ENCODE data around the gene PDE7B. TPM values are rescaled to one million over a fixed set of nuclear protein-coding genes. Genes with fewer than 3 reads are reported as not detected.

The PDE7B gene
- total RNA-seq, 4 donors from 2014 or later, result 2.9 to 23.6 (median 5.2) TPM

DNA sequence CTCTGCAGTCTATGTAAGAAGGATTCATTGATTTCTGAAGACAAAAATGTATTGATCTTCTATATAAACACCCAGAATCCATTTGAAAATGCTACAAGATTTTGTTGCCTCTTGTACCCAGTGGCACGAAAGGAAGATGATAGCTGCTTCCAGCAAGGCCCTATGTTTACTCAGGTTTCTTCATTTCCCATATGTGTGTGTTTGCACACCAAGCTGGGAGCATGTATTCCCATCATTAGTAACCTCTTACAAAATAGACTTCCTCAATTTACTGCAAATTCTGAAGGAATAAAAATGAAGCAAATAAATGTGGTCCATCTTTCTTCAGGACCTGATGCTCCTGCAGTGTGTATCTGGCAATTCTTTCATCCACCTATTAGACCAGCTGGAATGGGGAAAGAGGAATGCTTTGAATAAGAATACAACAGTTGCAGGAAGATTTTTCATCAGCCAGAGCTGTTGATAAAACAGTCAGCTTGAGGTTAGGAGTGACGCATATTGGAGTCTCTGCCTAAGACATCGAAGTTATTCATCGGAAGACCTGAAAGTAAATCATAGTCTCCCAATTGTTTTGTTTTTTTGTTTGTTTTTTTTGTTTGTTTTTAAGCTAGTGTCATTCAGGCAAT is 132.3 kb downstream of the PDE7B start:
- no peak for ATAC-seq
- no peak for TF ChIP-seq CTCF (IDR thresholded peaks at IDR 0.05)
- no peak for TF ChIP-seq EP300 (IDR thresholded peaks at IDR 0.05)
- no peak for TF ChIP-seq POLR2A (IDR thresholded peaks at IDR 0.05)
- TF ChIP-seq POLR2AphosphoS5 (IDR thresholded peaks at IDR 0.05), result no peak
- H3K4me3 ChIP-seq, result no peak overlapping the region
- no peaks in the 10 kb centered on the region for H3K36me3 ChIP-seq
- H3K4me1 ChIP-seq, result no peaks in the 10 kb centered on the region
- H3K9me3 ChIP-seq, result no peaks in the 10 kb centered on the region
- 90 to 96% methylated on average over 4 of the region's 4 CpGs for WGBS, 2 donors (ENCODE audit: low coverage in 1 of 2)
- H3K27ac ChIP-seq, result no peak overlapping the region
- H3K27me3 ChIP-seq, result no peaks in the 10 kb centered on the region

- no peak for TF ChIP-seq POLR2AphosphoS5 (IDR thresholded peaks at IDR 0.05)
- TF ChIP-seq EP300 (IDR thresholded peaks at IDR 0.05), result no peak
- TF ChIP-seq CTCF (IDR thresholded peaks at IDR 0.05), result no peak
- no peak for TF ChIP-seq POLR2A (IDR thresholded peaks at IDR 0.05)
- Histone ChIP-seq H3K27ac (no peak overlapping the region), H3K4me1 (no peaks in the 10 kb centered on the region), H3K36me3 (no peaks in the 10 kb centered on the region), H3K27me3 (no peaks in the 10 kb centered on the region), H3K9me3 (no peaks in the 10 kb centered on the region), H3K4me3 (no peak overlapping the region)
- 78 to 93% methylated on average over 3 of the region's 3 CpGs for WGBS, 2 donors (ENCODE audit: low coverage in 1 of 2)
- ATAC-seq, result no peak
Observed at GRCh38 chr6:135985471-135985870, 134.0 kb downstream of the PDE7B start.

DNA sequence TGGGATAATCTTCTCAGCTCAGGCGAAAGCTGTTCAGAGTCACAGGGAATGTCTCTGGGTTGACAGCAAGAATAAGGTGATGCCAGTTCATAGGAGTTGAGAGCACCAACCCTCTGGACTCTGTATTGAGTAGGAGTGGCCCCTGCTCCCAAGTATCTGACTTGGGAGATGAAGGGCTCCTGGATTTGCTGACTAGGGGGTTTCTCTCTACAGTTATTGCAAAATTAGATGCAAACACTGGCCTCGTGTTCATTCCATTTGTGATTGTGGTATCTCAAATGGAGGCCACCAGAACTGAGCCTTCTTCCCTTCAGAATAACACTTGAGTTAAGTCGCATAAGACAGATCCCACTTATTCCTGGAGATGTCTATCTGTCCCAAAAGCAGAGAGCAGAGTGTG is 135.7 kb downstream of the PDE7B start:
- no peak for ATAC-seq
- Histone ChIP-seq H3K27me3 (no peaks in the 10 kb centered on the region), H3K9me3 (no peaks in the 10 kb centered on the region), H3K4me1 (no peaks in the 10 kb centered on the region), H3K36me3 (no peaks in the 10 kb centered on the region), H3K4me3 (no peak overlapping the region), H3K27ac (no peak overlapping the region)
- TF ChIP-seq EP300 (IDR thresholded peaks at IDR 0.05) (no peak), CTCF (IDR thresholded peaks at IDR 0.05) (no peak), POLR2A (IDR thresholded peaks at IDR 0.05) (no peak), POLR2AphosphoS5 (IDR thresholded peaks at IDR 0.05) (no peak)
- WGBS, 2 donors (ENCODE audit: low coverage in 1 of 2), result 93 to 94% methylated on average over 3 of the region's 3 CpGs

GRCh38 chr6:135990439-135990838 is 138.9 kb downstream of the PDE7B start:
- 70 to 90% methylated on average over 2 to 4 of the region's 4 CpGs for WGBS, 2 donors (ENCODE audit: low coverage in 1 of 2)
- TF ChIP-seq CTCF (IDR thresholded peaks at IDR 0.05) (no peak), POLR2AphosphoS5 (IDR thresholded peaks at IDR 0.05) (no peak), POLR2A (IDR thresholded peaks at IDR 0.05) (no peak), EP300 (IDR thresholded peaks at IDR 0.05) (no peak)
- no peaks in the 10 kb centered on the region for H3K27me3 ChIP-seq
- no peaks in the 10 kb centered on the region for H3K9me3 ChIP-seq
- no peaks in the 10 kb centered on the region for H3K36me3 ChIP-seq
- H3K27ac ChIP-seq, result no peak overlapping the region
- H3K4me3 ChIP-seq, result no peak overlapping the region
- no peak for ATAC-seq
- no peaks in the 10 kb centered on the region for H3K4me1 ChIP-seq

GRCh38 chr6:135990855-135991464 is 139.5 kb downstream of the PDE7B start:
- no peak for TF ChIP-seq CTCF (IDR thresholded peaks at IDR 0.05)
- TF ChIP-seq POLR2AphosphoS5 (IDR thresholded peaks at IDR 0.05), result no peak
- TF ChIP-seq EP300 (IDR thresholded peaks at IDR 0.05), result no peak
- no peak for TF ChIP-seq POLR2A (IDR thresholded peaks at IDR 0.05)
- ATAC-seq, result no peak
- Histone ChIP-seq H3K4me1 (no peaks in the 10 kb centered on the region), H3K4me3 (no peak overlapping the region), H3K27ac (no peak overlapping the region), H3K36me3 (no peaks in the 10 kb centered on the region), H3K27me3 (no peaks in the 10 kb centered on the region), H3K9me3 (no peaks in the 10 kb centered on the region)
- 89 to 96% methylated on average over 3 to 4 of the region's 4 CpGs for WGBS, 2 donors (ENCODE audit: low coverage in 1 of 2)
